GM13976 (cell line): ENCODE data around the gene EFNA5.

Source experiments
- DNase-seq: peaks from one replicate; pipeline ENCODE4 v3.0.0; 2012; ENCODE audit warnings: low spot score
- CTCF ChIP-seq: IDR thresholded peaks from 2 replicates; pipeline ENCODE4 v1.5.1; 2012; ENCODE audit warnings: borderline replicate concordance, mild to moderate bottlenecking; ENCODE audit not compliant: insufficient read depth; ENCODE audit errors: extremely low read depth, missing control alignments, control extremely low read depth
- in situ Hi-C: fragments of 300-500 bp; cut with MboI; formaldehyde crosslinking; loops from one replicate; pipeline ENCODE4 v1.12.0; 2022; ENCODE audit warnings: low sequenced_read_pairs, mixed read lengths, inconsistent platforms; ENCODE audit not compliant: unreplicated experiment

EFNA5 gene

GRCh38 chr5:107533910-107534876 is 136.5 kb downstream of the EFNA5 start:
- DNase-seq: no peak
- no peak for TF ChIP-seq CTCF
- in situ Hi-C loops: no loop called here

GRCh38 chr5:107532916-107533315 is 137.8 kb downstream of the EFNA5 start:
- TF ChIP-seq CTCF: no peak
- DNase-seq: no peak
- in situ Hi-C loops: no loop called here

GRCh38 chr5:107532169-107532878 is 138.4 kb downstream of the EFNA5 start:
- TF ChIP-seq CTCF: no peak
- no peak for DNase-seq
- in situ Hi-C loops: no loop called here

GRCh38 chr5:107531308-107531707 is 139.4 kb downstream of the EFNA5 start:
- in situ Hi-C loops: no loop called here
- DNase-seq: no peak
- no peak for TF ChIP-seq CTCF

GRCh38 chr5:107529618-107530017 is 141.1 kb downstream of the EFNA5 start:
- in situ Hi-C loops: no loop called here
- DNase-seq: no peak
- no peak for TF ChIP-seq CTCF

- no peak for TF ChIP-seq CTCF
- in situ Hi-C loops: no loop called here
- no peak for DNase-seq
Observed at GRCh38 chr5:107526270-107526937, 144.3 kb downstream of the EFNA5 start.
